HL-60/S4 (cell line): ENCODE measurements around the gene DCP1A.
"Not testable (repeated sequence)": the region's sequence is repeated elsewhere in the genome, so short reads cannot be mapped to it uniquely, and the experiment has no call there.

Source experiments
- in situ Hi-C: fragments of 300-500 bp; cut with MboI; formaldehyde crosslinking; loops from 2 replicates; pipeline ENCODE4 v1.14.3; 2022; ENCODE audit warnings: low sequenced_read_pairs

The DCP1A gene

GRCh38 chr3:53269888-53270880, 77.2 kb downstream of the DCP1A start:
- in situ Hi-C loops: no loop called here

DNA sequence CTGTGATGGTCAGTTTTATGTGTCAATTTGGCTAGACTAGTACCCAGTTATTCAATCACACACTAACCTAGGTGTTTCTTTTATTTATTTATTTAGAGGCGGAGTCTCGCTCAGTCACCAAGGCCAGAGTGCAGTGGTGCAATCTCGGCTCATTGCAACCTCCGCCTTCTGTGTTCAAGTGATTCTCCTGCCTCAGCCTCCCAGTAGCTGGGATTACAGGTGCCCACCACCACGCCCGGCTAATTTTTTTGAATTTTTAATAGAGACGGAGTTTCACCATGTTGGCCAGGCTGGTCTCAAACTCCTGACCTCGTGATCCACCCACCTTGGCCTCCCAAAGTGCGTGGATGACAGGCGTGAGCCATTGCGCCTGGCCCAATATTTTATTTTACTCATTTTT, 78.2 kb downstream of the DCP1A start:
- in situ Hi-C loops: not testable (repeated sequence)

DNA sequence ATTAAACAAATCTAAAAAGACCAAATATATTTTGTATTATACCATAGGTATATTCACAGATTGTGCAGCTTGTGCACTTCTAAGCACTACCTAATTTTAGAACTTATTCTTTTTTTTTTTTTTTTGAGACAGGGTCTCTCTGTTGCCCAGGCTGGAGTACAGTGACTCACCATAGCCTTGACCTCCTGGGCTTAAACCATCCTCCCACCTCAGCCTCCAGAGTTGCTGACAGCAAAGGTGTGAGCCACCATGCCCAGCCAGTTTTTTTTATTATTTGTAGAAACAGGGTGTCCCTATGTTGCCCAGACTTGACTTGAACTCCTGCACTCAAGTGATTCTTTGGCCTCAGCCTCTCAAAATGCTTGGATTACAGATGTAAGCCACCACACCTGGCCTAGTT, 79.6 kb downstream of the DCP1A start:
- in situ Hi-C loops: no loop called here

DNA sequence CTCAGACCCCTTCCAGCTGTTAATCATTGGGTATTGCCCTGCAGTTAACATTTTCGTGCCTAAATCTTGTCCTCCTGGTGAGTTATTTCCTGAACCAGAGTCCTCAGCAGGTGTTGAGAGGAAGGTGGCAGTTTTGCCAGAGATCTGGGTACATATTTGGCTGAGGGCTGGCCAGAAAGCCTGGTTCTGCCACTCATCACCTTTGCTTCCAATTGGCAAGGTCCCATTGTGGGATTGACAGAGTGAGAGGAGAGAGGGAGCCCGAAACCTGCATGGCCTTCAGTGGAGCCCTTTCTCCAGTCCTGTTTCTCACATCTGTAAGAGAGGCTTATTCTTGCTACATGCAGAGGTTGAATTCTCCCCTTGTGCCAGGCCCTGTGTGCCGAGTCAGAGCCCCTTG, 82.6 kb downstream of the DCP1A start:
- in situ Hi-C loops: no loop called here

DNA sequence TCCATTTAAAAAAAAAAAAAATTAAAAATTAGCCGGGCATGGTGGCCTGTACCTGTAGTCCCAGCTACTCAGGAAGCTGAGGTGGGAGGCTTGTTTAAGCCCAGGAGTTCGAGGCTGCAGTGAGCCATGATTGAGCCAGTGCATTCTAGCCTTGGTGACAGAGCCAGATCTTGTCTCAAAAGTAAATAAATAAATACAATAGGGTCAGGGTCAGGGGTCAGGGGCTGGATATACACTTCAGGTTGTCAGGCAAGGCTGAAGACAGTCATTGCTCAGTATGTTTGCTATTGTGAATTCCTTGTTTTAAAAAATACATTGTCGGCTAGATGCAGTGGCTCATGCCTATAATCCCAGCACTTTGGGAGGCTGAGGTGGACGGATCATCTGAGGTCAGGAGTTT, 83.4 kb downstream of the DCP1A start:
- in situ Hi-C loops: no loop called here

DNA sequence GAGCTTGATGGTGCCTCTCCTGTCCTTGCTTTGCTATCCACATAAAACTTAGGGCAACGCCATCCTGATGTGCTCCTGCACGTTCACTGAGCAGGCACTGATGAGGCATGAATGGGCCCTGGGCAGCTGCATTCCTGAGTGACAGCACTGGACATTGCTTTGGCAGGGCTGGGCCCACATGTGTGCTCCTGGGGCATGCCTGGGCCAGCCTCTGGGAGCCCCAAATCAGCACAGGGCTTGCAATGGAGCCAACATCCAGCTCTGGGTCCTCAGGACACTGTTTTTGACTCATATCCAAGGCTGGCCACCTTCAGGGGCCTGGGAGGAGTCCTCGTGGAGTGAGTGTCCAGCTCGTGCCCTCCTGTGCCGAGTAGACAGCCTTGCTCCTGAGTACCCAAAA, 85.6 kb downstream of the DCP1A start:
- in situ Hi-C loops: no loop called here

GRCh38 chr3:53260286-53260785, 87.0 kb downstream of the DCP1A start:
- in situ Hi-C loops: no loop called here

GRCh38 chr3:53259427-53260259, 87.7 kb downstream of the DCP1A start:
- in situ Hi-C loops: no loop called here

DNA sequence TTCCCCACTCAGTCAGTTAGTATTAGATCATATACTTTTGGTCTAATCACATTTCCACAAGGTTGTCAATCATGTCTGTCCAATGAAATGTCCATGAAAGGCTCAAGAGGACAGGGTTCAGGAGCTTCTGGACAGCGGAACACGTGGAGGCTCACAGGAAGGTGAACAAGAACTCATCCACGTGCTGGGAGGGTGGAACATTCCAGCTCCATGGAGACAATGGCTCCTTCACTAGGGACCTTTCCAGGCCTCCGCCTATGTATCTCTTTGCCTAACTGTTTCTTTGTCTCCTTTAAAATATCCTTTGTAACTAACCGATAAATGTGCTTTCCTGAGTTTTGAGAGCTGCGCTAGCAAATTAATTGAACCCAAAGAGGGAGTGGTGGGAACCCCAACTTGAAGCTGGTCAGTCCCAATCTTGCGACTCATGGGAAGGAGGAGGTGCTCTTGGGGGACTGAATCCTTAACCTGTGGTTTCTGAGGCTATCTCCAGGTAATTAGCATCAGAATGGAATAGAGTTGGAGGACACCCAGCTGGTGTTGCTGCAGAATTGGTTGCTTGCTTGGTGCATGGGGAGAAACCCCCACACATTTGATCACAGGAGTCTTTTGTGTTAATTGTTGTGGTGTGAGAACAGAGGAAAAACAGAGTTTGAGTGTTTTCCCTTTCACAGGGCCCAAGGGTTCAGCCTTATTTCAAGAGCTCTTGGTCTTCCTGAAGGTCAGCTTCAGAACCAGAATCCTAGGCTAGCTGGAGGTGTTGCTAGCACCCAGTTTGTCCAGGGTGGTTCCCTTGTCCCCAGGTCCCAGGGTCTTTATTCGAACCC, 88.5 kb downstream of the DCP1A start:
- in situ Hi-C loops: no loop called here

DNA sequence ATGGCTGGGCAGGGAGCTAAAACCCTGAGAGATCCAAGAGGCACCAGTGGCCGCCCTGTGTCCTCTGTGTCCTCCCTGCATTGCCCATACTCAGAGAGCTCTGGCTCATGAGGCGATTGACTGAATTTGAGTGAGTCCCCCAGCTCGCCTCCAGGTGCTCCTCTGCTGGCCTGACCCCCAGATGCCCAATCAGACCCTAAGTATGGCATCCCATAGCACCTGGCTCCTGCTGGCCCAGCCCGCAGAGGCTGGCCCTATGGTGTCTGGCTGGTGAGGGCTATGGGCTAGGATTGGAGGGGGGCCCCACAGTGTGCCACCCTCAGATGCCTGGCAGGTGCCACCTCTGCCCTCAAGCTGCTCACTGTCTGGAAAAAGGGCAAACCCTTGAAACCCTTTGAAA, 89.9 kb downstream of the DCP1A start:
- in situ Hi-C loops: no loop called here

GRCh38 chr3:53256704-53257055, 90.7 kb downstream of the DCP1A start:
- in situ Hi-C loops: no loop called here

DNA sequence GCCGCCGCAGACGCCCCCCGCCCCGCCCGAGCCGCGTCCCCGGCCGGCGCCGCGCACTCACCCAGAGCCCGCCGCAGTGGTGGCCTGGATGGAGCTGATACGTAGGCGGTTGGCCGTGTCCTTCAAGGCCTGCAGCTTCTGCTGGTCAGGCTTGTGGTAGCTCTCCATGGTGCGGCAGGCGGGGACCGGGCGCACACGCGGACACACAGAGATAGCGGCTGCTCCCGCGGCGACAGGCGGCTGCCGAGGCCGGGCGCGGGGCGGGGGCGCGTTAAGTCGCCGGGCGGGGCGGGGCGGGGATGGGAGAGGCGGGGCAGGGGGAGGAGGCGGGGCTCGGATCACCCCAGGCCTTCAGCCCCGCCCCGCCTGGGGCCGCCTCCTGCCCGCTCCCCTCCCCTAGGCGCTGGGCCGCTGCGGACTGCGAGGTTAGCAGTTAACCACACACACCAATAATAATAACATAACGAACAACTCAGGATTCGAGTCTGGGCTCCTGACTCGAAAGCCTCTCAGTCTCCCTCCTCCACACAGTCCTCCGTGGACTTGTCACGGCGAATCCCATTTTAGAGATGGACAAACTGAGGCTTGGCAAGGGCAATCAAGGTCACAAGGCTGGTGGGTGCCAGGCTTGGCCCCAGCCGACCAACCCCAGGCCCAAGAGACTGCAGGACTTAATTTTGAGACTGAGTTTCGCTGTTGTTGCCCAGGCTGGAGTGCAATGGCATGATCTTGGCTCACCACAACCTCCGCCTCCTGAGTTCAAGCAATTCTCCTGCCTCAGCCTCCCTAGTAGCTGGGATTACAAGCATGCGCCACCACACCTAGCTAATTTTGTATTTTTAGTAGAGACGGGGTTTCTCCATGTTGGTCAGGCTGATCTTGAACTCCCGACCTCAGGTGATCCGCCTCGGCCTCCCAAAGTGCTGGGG, 91.3 kb downstream of the DCP1A start, which contains the start of gene TKT:
Gene TKT, minus strand, starts transcription at position 248 of the 929 bp plus-strand sequence. Its CDS starts 80 bp downstream, at position 168.
- in situ Hi-C loops: no loop called here

- in situ Hi-C loops: no loop called here
Measured at GRCh38 chr3:53255423-53255774, 91.9 kb downstream of the DCP1A start.

GRCh38 chr3:53254509-53255422, 92.6 kb downstream of the DCP1A start:
- in situ Hi-C loops: no loop called here

GRCh38 chr3:53253707-53254508, 93.4 kb downstream of the DCP1A start:
- in situ Hi-C loops: no loop called here

GRCh38 chr3:53252947-53253322, 94.4 kb downstream of the DCP1A start:
- in situ Hi-C loops: not testable (repeated sequence)

- in situ Hi-C loops: no loop called here
Measured at GRCh38 chr3:53252096-53252946, 95.0 kb downstream of the DCP1A start.
